Measurements from ENCODE around the gene CHRD.
A peak's percentile ranks its signal among the peaks of the same experiment; 100 is the strongest.

The CHRD gene

DNA sequence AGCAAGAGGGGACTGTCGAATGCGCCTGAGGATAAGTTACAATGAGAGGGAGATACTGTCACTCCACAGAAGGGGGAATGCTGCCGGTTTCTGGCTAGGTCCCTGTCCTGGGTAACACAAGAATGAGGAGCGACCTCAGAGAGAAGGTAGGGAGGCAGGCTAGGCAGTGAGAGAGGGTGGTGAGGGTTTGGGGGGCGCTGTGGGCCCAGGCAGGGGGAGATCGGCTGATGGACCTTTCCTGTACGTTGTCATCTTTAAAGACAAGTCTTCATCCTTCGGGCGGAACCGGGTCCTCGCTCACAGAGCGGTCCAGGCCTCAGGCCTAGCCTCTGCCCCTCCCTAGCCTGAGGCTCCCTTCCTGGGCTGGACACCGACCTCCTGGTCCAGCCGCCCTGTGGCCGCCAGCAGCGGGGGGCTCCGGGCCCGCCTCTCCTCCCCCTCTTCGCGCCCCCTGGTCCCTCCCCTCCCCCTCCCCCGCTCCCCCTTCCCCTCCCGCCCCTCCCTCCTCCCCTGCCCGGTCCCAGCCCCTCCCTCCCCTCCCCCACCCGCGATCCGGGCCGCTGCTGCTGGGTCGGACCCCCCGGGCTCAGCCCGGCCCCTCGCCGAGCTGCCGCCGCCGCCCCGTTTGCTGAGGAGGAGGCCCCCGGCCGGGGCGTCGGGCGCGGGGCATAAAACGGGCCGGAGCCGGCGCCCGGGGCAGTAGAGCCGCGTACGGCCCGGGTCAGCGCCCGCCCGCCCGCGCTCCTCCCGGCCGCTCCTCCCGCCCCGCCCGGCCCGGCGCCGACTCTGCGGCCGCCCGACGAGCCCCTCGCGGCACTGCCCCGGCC, at the start of gene CHRD:
CHRD (plus strand) TSS at position 697 of the 827 bp plus-strand sequence. CDS start 265 bp downstream, outside the sequence.
- Mint-ChIP-seq H3K4me3 (peak within 1 kb of the TSS; percentile 80 to 91 (median 89)), H3K4me1 (peaks cover 46% of the 10 kb centered on the region)

DNA sequence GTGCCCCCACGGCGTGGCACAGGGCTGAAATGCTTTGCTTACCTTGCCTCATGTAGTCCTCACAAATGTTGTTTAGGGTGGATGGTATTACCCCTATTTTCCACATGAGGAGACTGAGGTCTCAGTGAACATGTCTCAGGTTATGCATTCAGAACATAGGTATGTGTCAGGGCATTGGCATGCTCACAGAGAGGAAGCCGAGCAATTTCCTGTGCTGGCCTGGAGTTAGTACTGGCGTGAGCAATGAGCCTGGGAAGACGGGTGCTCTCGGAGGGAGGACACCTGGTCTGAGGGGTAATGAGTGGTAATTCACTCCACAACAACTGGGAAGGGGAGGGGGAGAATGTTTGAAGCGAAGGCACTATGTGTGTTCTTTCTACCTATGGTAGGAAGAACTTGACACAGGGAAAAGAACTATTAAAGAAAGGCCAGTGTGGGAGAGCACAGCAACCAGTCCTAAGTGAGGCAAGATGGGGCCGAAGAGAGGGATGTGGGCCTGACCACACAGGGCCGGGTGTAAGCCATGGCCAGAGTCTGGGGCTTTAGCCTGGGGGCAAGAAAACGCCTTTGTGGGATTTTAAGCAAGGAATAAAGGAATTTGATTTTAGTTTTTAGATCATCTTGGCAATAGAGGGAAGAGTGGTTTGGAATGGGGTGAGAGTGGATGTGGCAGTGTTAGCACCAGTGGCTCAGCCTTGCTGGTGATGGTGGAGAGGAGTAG, 47.3 kb upstream of the CHRD start:
- Mint-ChIP-seq H3K9me3 (no peaks in the 10 kb centered on the region), H3K27ac (peak overlapping the region; percentile 0 to 58 (median 15)), H3K4me3 (peak overlapping the region in 2 of 3 experiments; percentile 4), H3K4me1 (peaks cover 10% of the 10 kb centered on the region), H3K36me3 (ENCODE audit: low read depth) (peaks cover 58% of the 10 kb centered on the region), H3K27me3 (ENCODE audit: low read depth) (no peaks in the 10 kb centered on the region)
- TF ChIP-seq, protein P1, sequence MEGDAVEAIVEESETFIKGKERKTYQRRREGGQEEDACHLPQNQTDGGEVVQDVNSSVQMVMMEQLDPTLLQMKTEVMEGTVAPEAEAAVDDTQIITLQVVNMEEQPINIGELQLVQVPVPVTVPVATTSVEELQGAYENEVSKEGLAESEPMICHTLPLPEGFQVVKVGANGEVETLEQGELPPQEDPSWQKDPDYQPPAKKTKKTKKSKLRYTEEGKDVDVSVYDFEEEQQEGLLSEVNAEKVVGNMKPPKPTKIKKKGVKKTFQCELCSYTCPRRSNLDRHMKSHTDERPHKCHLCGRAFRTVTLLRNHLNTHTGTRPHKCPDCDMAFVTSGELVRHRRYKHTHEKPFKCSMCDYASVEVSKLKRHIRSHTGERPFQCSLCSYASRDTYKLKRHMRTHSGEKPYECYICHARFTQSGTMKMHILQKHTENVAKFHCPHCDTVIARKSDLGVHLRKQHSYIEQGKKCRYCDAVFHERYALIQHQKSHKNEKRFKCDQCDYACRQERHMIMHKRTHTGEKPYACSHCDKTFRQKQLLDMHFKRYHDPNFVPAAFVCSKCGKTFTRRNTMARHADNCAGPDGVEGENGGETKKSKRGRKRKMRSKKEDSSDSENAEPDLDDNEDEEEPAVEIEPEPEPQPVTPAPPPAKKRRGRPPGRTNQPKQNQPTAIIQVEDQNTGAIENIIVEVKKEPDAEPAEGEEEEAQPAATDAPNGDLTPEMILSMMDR (IDR thresholded peaks at IDR 0.05; ENCODE audit: unreplicated experiment in 3 of 3), result no peak

More for the DNA sequence above, at the start of gene CHRD:
- Mint-ChIP-seq H3K9me3 (no peaks in the 10 kb centered on the region), H3K36me3 (ENCODE audit: low read depth) (no peaks in the 10 kb centered on the region), H3K27me3 (ENCODE audit: low read depth) (peaks cover 54% of the 10 kb centered on the region), H3K27ac (peak within 1 kb of the TSS; percentile 79 to 88 (median 79))
- TF ChIP-seq, protein P1 (IDR thresholded peaks at IDR 0.05; ENCODE audit: unreplicated experiment in 3 of 3), result no peak

DNA sequence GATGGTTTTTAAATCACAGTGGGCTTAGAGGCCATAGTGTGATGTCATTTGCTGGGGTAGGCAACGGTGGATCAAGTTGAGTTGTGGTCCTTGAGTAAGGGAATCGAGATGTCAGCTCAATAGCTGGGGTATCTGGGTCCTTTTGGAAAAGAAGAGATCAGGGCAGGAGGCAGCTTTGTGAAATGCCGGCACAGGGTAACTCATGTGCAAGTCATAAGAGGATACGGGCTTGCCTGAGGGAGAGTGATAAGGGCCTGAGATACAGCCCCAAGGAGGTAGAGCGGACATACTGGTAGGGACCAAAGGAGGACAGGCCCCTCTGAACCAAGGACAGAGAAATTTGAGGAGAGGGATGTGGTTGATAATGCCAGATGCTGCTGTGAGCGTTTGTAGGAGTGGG, 46.7 kb upstream of the CHRD start:
- peaks cover 3% of the 10 kb centered on the region for H3K27me3 Mint-ChIP-seq (ENCODE audit: low read depth)
- peaks cover 17% of the 10 kb centered on the region for H3K4me1 Mint-ChIP-seq
- TF ChIP-seq, protein P1 (IDR thresholded peaks at IDR 0.05; ENCODE audit: unreplicated experiment in 3 of 3), result no peak
- H3K9me3 Mint-ChIP-seq, result no peaks in the 10 kb centered on the region
- peak overlapping the region in 2 of 3 experiments; percentile 13 to 15 for H3K27ac Mint-ChIP-seq
- H3K36me3 Mint-ChIP-seq (ENCODE audit: low read depth), result peaks cover 51% of the 10 kb centered on the region
- H3K4me3 Mint-ChIP-seq, result peak overlapping the region; percentile 30 to 59 (median 43)

DNA sequence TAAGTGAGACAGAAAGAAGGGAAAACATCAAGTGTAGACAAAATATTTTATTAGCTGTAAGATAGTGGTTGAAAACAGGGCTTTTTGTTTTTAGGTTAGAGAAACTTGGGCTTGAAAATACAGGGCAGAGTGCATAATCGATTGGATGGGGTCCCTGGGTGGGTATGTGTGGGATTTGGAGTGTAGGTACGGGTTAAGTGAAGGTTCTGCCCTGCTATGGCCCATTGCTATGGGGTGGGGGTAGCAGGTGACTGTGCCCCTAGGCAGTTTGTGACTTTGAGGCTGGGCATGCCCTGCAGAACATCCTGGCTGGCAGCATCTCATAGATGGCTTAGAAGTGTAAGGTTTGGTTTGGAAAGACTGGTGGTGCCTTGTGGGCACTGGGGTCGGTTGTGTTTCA, 46.2 kb upstream of the CHRD start:
- Mint-ChIP-seq H3K4me3 (peak overlapping the region; percentile 43 to 63 (median 59)), H3K9me3 (no peaks in the 10 kb centered on the region), H3K27ac (peak overlapping the region; percentile 13 to 40 (median 15)), H3K36me3 (ENCODE audit: low read depth) (peaks cover 46% of the 10 kb centered on the region), H3K27me3 (ENCODE audit: low read depth) (peaks cover 3% of the 10 kb centered on the region), H3K4me1 (peaks cover 22% of the 10 kb centered on the region)
- TF ChIP-seq, protein P1 (IDR thresholded peaks at IDR 0.05; ENCODE audit: unreplicated experiment in 3 of 3), result no peak

DNA sequence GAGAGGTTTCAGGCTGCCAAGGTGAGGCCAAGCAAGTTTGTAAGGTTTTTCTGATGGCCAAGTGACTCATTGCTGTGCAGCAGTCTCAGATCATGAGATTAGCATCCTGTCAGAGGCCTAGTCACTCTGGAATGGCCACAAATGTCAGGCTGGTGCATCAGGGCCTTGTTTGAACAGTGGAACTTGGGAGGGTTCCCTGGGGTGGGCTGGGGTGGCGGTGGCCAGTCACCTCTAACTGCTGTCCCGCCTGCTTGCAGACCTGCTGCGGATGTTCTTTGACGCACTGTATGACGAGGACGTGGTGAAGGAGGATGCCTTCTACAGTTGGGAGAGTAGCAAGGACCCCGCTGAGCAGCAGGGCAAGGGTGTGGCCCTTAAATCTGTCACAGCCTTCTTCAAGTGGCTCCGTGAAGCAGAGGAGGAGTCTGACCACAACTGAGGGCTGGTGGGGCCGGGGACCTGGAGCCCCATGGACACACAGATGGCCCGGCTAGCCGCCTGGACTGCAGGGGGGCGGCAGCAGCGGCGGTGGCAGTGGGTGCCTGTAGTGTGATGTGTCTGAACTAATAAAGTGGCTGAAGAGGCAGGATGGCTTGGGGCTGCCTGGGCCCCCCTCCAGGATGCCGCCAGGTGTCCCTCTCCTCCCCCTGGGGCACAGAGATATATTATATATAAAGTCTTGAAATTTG, 45.2 kb upstream of the CHRD start:
- H3K27me3 Mint-ChIP-seq (ENCODE audit: low read depth), result peaks cover 3% of the 10 kb centered on the region
- peak overlapping the region; percentile 59 to 64 (median 63) for H3K4me3 Mint-ChIP-seq
- H3K36me3 Mint-ChIP-seq (ENCODE audit: low read depth), result peaks cover 37% of the 10 kb centered on the region
- TF ChIP-seq, protein P1 (IDR thresholded peaks at IDR 0.05; ENCODE audit: unreplicated experiment in 3 of 3), result no peak
- H3K9me3 Mint-ChIP-seq, result no peaks in the 10 kb centered on the region
- H3K27ac Mint-ChIP-seq, result peak overlapping the region; percentile 4 to 40 (median 15)
- H3K4me1 Mint-ChIP-seq, result peaks cover 27% of the 10 kb centered on the region

Measured in nephron (organoid).